ENCODE measurements around the gene KLB.
"Not testable (repeated sequence)": the region's sequence is repeated elsewhere in the genome, so short reads cannot be mapped to it uniquely, and the experiment has no call there.

Gene KLB

DNA sequence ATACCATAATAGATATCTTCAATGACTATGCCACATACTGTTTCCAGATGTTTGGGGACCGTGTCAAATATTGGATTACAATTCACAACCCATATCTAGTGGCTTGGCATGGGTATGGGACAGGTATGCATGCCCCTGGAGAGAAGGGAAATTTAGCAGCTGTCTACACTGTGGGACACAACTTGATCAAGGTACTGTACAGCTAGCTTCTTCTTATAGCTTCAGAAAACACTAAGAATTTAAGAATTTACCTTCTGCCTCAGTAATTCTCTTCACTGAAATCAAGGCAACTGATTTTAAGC is 805 bp downstream of the KLB start:
- no peak overlapping the region for H3K27ac ChIP-seq

DNA sequence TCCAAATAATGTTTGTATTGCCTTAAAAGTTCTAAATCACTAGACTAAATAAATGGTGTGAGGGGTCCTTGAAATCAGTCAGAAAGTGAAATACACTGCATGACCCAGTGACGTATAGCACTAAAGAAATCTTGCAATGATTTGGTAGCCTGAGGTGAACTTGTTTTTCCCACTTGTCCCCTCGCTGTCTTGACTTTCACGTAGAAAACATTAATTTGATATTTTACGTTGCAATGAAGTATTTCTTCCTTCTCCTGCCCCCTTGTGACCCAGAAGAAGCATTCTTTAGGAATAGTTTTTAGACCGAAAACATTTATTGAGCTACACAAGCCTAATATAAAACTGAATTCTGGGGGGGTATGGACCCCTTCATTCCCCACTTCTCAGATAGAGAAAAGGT is 3.7 kb downstream of the KLB start:
- TF ChIP-seq, protein P1, sequence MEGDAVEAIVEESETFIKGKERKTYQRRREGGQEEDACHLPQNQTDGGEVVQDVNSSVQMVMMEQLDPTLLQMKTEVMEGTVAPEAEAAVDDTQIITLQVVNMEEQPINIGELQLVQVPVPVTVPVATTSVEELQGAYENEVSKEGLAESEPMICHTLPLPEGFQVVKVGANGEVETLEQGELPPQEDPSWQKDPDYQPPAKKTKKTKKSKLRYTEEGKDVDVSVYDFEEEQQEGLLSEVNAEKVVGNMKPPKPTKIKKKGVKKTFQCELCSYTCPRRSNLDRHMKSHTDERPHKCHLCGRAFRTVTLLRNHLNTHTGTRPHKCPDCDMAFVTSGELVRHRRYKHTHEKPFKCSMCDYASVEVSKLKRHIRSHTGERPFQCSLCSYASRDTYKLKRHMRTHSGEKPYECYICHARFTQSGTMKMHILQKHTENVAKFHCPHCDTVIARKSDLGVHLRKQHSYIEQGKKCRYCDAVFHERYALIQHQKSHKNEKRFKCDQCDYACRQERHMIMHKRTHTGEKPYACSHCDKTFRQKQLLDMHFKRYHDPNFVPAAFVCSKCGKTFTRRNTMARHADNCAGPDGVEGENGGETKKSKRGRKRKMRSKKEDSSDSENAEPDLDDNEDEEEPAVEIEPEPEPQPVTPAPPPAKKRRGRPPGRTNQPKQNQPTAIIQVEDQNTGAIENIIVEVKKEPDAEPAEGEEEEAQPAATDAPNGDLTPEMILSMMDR (conservative IDR thresholded peaks at IDR 0.05): no peak; the same call in 1 of the 2 replicates
- TF ChIP-seq ZFX (IDR thresholded peaks at IDR 0.05): no peak
- H3K27ac ChIP-seq: no peak overlapping the region

More for the DNA sequence above, 805 bp downstream of the KLB start:
- TF ChIP-seq, protein P1 (conservative IDR thresholded peaks at IDR 0.05): no peak
- no peak for TF ChIP-seq ZFX (IDR thresholded peaks at IDR 0.05)

DNA sequence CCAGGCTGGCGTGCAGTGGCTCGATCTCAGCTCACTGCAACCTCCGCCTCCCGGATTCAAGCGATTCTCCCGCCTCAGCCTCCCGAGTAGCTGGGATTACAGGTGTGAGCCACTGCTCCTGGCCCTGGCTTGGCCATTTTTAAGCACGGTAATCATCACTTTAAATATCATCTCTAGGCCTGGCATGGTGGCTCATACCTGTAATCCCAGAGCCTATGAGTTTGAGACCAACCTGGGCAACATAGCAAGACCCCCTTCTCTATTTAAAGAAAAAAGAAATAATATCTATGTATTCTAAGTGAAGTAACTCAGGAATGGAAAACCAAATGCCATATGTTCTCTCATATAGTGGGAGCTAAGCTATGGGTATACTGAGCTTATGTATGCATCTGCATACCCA is 4.8 kb downstream of the KLB start:
- not testable (repeated sequence) for H3K27ac ChIP-seq

GRCh38 chr4:39415678-39416283 is 9.1 kb downstream of the KLB start:
- no peak for TF ChIP-seq ZFX (IDR thresholded peaks at IDR 0.05)
- TF ChIP-seq, protein P1 (conservative IDR thresholded peaks at IDR 0.05): no peak
- H3K27ac ChIP-seq: no peak overlapping the region

DNA sequence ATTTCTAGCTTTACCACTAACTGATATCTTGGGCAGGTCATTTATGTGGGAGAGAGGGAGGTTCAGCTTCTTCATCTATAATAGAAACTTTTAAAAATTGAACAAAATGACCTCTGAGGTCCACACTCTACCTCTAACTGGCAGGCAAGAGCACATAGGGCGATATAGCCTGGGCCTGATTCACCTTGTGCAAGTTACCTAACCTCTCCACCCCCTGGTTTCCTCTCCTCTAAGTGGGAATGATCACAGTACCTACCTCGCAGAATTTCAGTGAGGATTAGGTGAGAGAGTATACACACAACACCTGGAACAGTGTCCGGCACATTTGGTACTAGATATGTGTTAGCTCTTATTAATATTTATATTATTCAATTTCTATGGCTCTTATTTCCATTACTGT is 15.5 kb downstream of the KLB start:
- no peak for TF ChIP-seq ZFX (IDR thresholded peaks at IDR 0.05)
- TF ChIP-seq, protein P1 (conservative IDR thresholded peaks at IDR 0.05): no peak
- no peak overlapping the region for H3K27ac ChIP-seq

- not testable (repeated sequence) for H3K27ac ChIP-seq
These were observed 18.6 kb downstream of the KLB start for GRCh38 chr4:39425297-39425696.

GRCh38 chr4:39426728-39427127 is 20.0 kb downstream of the KLB start:
- no peak overlapping the region for H3K27ac ChIP-seq
- TF ChIP-seq, protein P1 (conservative IDR thresholded peaks at IDR 0.05): no peak
- no peak for TF ChIP-seq ZFX (IDR thresholded peaks at IDR 0.05)

DNA sequence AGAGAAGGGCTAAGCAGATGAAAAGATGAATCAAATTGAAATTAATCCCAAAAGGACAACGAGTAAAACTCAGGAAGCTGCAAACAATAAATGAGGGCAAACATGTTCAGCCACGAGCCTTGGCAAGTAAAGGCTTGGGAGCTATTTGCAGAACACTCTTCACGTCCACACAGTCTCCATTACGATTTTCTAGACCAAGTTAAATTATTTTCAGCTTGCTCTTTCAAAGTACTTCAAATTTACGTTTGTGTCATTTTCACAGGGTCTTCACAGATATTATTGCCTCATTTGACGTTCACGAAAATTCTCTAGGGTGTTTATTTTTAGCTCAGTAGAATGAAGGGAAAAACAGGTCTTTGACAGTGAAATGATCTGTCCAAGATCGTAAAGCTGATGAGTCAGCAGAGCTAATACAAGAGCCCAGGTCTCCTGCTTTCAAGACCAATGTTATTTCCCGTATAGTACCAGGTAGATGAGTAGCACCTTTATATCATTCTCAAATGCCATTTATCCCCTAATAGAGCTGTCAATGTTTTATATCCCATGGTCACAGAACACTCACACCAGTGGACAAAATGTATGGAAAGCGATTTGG is 20.9 kb downstream of the KLB start:
- no peak for TF ChIP-seq ZFX (IDR thresholded peaks at IDR 0.05)
- TF ChIP-seq, protein P1 (conservative IDR thresholded peaks at IDR 0.05): no peak
- H3K27ac ChIP-seq: no peak overlapping the region
